Neural progenitor cell (in vitro differentiated cells): ENCODE measurements around the gene ATL2. TPM values are rescaled to one million over a fixed set of nuclear protein-coding genes. Genes with fewer than 3 reads are reported as not detected.

Experiments used
- DNase-seq: peaks from one replicate; pipeline ENCODE4 v3.0.0-alpha.2; 2016; ENCODE audit warnings: low spot score
- H2AFZ ChIP-seq: fragments of 200-600 bp; sonication (generic); replicated peaks from 2 replicates; pipeline ENCODE4 v1.6.1; 2016; ENCODE audit warnings: antibody characterized with exemption
- H3F3A ChIP-seq: fragments of 200-600 bp; sonication (generic); 2 replicates; pipeline ENCODE4 v1.6.1; 2016; ENCODE audit warnings: antibody characterized with exemption, low read depth
- H3K27ac ChIP-seq: fragments of 200-600 bp; sonication (generic); 2 replicates; pipeline ENCODE4 v1.5.1; 2016; ENCODE audit warnings: mild to moderate bottlenecking
- H3K27me3 ChIP-seq: fragments of 200-600 bp; sonication (generic); 2 replicates; pipeline ENCODE4 v1.6.1; 2016; ENCODE audit warnings: mild to moderate bottlenecking, moderate library complexity
- H3K36me3 ChIP-seq: fragments of 200-600 bp; sonication (generic); 2 replicates; pipeline ENCODE4 v1.5.1; 2016
- H3K4me1 ChIP-seq: fragments of 200-600 bp; sonication (generic); 2 replicates; pipeline ENCODE4 v1.6.1; 2016; ENCODE audit warnings: mixed run types
- H3K4me2 ChIP-seq: fragments of 200-600 bp; sonication (generic); 2 replicates; pipeline ENCODE4 v1.6.1; 2016
- H3K4me3 ChIP-seq: fragments of 200-600 bp; sonication (generic); 2 replicates; pipeline ENCODE4 v1.5.1; 2016
- H3K79me2 ChIP-seq: fragments of 200-600 bp; sonication (generic); 2 replicates; pipeline ENCODE4 v1.6.1; 2016; ENCODE audit warnings: low read depth
- H3K9ac ChIP-seq: fragments of 200-600 bp; sonication (generic); 2 replicates; pipeline ENCODE4 v1.6.1; 2016
- H3K9me3 ChIP-seq: fragments of 200-600 bp; sonication (generic); 2 replicates; pipeline ENCODE4 v1.5.1; 2016; ENCODE audit warnings: low read depth
- H4K20me1 ChIP-seq: fragments of 200-600 bp; sonication (generic); 2 replicates; pipeline ENCODE4 v1.6.1; 2016; ENCODE audit warnings: low read depth
- H3K27ac Mint-ChIP-seq: 3 replicates; pipeline ENCODE4 v1.8.0; 2021; ENCODE audit warnings: mixed read lengths
- H3K27me3 Mint-ChIP-seq: 2 replicates; pipeline ENCODE4 v1.8.0; 2022; ENCODE audit warnings: low read depth, mild to moderate bottlenecking, inconsistent platforms, moderate library complexity, mixed read lengths; ENCODE audit not compliant: insufficient read depth
- H3K36me3 Mint-ChIP-seq: 3 replicates; pipeline ENCODE4 v1.8.0; 2021; ENCODE audit warnings: mixed read lengths
- H3K4me1 Mint-ChIP-seq: 3 replicates; pipeline ENCODE4 v1.8.0; 2021; ENCODE audit warnings: mixed read lengths
- H3K4me3 Mint-ChIP-seq: 3 replicates; pipeline ENCODE4 v1.8.0; 2021; ENCODE audit warnings: mild to moderate bottlenecking, moderate library complexity, mixed read lengths
- H3K9me3 Mint-ChIP-seq: 3 replicates; pipeline ENCODE4 v1.8.0; 2020; ENCODE audit warnings: mixed read lengths
- EZH2 ChIP-seq: fragments of 200-600 bp; sonication (generic); IDR thresholded peaks from 2 replicates; pipeline ENCODE4 v1.6.1; 2017; ENCODE audit warnings: antibody characterized with exemption, mild to moderate bottlenecking, moderate library complexity
- EZH2phosphoT487 ChIP-seq: fragments of 200-600 bp; sonication (generic); IDR thresholded peaks from 2 replicates; pipeline ENCODE4 v1.6.1; 2017; ENCODE audit warnings: antibody characterized with exemption
- total RNA-seq: library from RNA; depleted of rRNA; stranded (reverse); fragments of >200 nt; gene quantifications from 2 replicates; pipeline ENCODE4 v1.2.3, GENCODE V29; 2015; ENCODE audit warnings: low replicate concordance
- TF ChIP-seq, protein P1 (sequence below): fragments of 200-600 bp; sonication (generic); IDR thresholded peaks from 2 replicates; pipeline ENCODE4 v1.5.1; 2017; ENCODE audit warnings: antibody characterized with exemption, mild to moderate bottlenecking

The ATL2 gene
- total RNA-seq, 1 donor from 2014 or later: 203 TPM

DNA sequence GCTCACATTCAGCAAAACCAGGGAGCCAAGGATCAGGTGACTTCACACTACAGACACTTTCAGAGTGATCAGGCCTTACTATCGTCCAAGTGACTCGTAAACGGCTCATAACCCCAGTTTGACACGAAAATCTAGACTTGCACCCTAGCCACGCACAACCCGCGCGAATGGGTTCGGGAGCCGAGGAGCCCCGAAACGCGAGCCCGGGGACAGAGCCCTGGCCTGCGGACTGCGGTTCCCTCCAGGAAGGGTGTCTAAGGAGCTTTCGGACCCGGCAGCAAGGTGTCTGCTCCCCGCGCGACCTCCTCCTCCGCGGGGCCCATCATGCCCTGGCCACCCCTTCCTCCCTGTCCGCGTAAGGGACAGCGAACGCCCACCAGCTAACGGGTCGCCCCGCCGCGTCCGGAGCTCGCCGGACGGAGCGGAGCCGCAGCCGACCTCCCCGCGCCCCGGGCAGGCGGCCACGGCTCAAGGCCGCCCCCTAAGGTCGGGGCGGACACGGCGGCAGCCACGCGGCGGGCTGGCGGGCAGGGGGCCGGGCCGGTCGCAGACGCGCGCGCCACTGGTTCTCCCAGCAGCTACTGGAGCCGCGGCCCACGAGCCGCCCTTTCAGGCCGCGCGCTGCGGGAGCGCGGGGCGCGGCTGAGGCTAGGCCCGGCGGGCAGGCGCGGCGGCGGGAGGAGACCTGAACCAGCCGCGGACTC is 575 bp downstream of the ATL2 start:
- H3K79me2 ChIP-seq: peaks cover 51% of the 10 kb centered on the region
- H3K4me3 ChIP-seq: peak overlapping the region; percentile 98
- no peaks in the 10 kb centered on the region for H3K36me3 ChIP-seq
- peaks cover 34% of the 10 kb centered on the region for H3K4me1 Mint-ChIP-seq
- H3K4me3 Mint-ChIP-seq: peak overlapping the region; percentile 98
- peaks cover 24% of the 10 kb centered on the region for H3K4me1 ChIP-seq
- H3K9ac ChIP-seq: peak overlapping the region; percentile 84
- H3K4me2 ChIP-seq: peak overlapping the region; percentile 81
- H3F3A ChIP-seq: peaks cover 9% of the 10 kb centered on the region
- no peak for TF ChIP-seq EZH2phosphoT487
- TF ChIP-seq EZH2: no peak
- TF ChIP-seq, protein P1, sequence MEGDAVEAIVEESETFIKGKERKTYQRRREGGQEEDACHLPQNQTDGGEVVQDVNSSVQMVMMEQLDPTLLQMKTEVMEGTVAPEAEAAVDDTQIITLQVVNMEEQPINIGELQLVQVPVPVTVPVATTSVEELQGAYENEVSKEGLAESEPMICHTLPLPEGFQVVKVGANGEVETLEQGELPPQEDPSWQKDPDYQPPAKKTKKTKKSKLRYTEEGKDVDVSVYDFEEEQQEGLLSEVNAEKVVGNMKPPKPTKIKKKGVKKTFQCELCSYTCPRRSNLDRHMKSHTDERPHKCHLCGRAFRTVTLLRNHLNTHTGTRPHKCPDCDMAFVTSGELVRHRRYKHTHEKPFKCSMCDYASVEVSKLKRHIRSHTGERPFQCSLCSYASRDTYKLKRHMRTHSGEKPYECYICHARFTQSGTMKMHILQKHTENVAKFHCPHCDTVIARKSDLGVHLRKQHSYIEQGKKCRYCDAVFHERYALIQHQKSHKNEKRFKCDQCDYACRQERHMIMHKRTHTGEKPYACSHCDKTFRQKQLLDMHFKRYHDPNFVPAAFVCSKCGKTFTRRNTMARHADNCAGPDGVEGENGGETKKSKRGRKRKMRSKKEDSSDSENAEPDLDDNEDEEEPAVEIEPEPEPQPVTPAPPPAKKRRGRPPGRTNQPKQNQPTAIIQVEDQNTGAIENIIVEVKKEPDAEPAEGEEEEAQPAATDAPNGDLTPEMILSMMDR: peak; percentile 56
- peak; percentile 80 for DNase-seq
- H3K27ac ChIP-seq: peak overlapping the region; percentile 82
- H3K27ac Mint-ChIP-seq: peak overlapping the region; percentile 75
- no peaks in the 10 kb centered on the region for H3K27me3 ChIP-seq
- peaks cover 5% of the 10 kb centered on the region for H3K36me3 Mint-ChIP-seq
- H2AFZ ChIP-seq: peak overlapping the region; percentile 80
- no peaks in the 10 kb centered on the region for H3K27me3 Mint-ChIP-seq
- no peaks in the 10 kb centered on the region for H3K9me3 Mint-ChIP-seq
- no peaks in the 10 kb centered on the region for H3K9me3 ChIP-seq
- H4K20me1 ChIP-seq: peaks cover 51% of the 10 kb centered on the region

DNA sequence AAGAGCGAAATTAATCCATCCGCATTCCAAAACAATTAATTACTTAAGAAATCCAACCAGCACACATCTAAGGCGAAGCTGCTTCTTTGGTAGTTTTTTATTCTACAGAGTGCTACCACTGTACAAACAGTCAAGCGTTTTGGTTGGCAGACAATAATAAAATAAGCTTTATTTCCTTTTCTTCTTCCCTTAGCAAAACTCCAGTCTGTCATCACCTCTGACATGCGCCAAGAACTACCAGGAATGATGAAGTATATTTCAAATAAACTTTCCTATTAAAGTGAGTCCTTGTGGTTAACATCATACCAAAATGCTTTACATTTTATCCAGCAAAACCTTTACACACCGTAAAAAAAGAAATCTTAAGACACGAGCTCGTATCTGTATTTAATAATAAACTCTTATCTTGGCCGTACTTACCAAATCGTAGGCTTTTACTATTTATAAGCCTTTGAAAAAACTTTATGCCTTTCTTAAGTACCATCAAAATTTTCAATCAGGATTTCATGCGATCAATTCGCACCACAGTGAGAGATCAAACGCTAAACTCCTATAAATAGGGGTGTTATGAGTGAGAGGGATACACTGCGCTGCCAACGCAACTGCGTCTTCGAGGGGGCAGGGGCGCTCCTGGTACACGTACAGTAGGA is 1.3 kb downstream of the ATL2 start:
- Mint-ChIP-seq H3K4me1 (peaks cover 34% of the 10 kb centered on the region), H3K27ac (peak overlapping the region; percentile 75), H3K36me3 (peaks cover 6% of the 10 kb centered on the region), H3K4me3 (peak overlapping the region; percentile 98), H3K9me3 (peaks cover 1% of the 10 kb centered on the region), H3K27me3 (no peaks in the 10 kb centered on the region)
- no peak overlapping the region for H3K27ac ChIP-seq
- peaks cover 24% of the 10 kb centered on the region for H3K4me1 ChIP-seq
- no peak for TF ChIP-seq EZH2phosphoT487
- TF ChIP-seq, protein P1: no peak
- no peak for TF ChIP-seq EZH2
- peaks cover 9% of the 10 kb centered on the region for H3F3A ChIP-seq
- H3K4me2 ChIP-seq: peak overlapping the region; percentile 81
- no peaks in the 10 kb centered on the region for H3K36me3 ChIP-seq
- H4K20me1 ChIP-seq: peaks cover 57% of the 10 kb centered on the region
- H3K27me3 ChIP-seq: no peaks in the 10 kb centered on the region
- H3K9me3 ChIP-seq: no peaks in the 10 kb centered on the region
- DNase-seq: peak; percentile 66
- no peak overlapping the region for H2AFZ ChIP-seq
- peak overlapping the region; percentile 84 for H3K9ac ChIP-seq
- peaks cover 58% of the 10 kb centered on the region for H3K79me2 ChIP-seq
- H3K4me3 ChIP-seq: peak overlapping the region; percentile 98

DNA sequence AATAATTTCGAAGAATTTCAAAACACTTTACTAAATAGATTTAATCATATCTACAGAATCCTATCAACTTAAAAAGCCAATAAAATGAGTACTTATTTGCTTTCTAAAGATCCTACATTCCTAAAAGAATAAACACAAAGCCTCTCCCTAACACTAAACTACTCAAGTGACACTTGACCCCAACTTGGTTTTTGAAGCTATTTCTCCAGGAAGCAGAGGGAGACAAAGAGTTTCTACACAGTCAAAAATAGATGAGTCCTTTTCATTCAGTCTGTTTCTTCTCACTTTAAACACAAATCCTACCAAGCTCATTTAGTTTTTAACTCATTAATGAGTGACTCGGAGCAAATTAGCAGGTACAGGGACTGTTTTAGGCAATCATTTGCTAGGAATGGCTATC is 2.1 kb downstream of the ATL2 start:
- Histone ChIP-seq H4K20me1 (peaks cover 61% of the 10 kb centered on the region), H3K4me3 (peak overlapping the region; percentile 98), H3K79me2 (peaks cover 66% of the 10 kb centered on the region), H3K27me3 (no peaks in the 10 kb centered on the region), H2AFZ (no peak overlapping the region), H3K4me2 (peak overlapping the region; percentile 81), H3K27ac (no peak overlapping the region), H3K9me3 (no peaks in the 10 kb centered on the region), H3K36me3 (no peaks in the 10 kb centered on the region), H3F3A (peaks cover 9% of the 10 kb centered on the region), H3K9ac (no peak overlapping the region), H3K4me1 (peaks cover 24% of the 10 kb centered on the region)
- H3K9me3 Mint-ChIP-seq: peaks cover 3% of the 10 kb centered on the region
- DNase-seq: peak; percentile 26
- H3K36me3 Mint-ChIP-seq: peaks cover 8% of the 10 kb centered on the region
- no peaks in the 10 kb centered on the region for H3K27me3 Mint-ChIP-seq
- peak overlapping the region; percentile 28 for H3K27ac Mint-ChIP-seq
- peak overlapping the region; percentile 98 for H3K4me3 Mint-ChIP-seq
- TF ChIP-seq EZH2phosphoT487: no peak
- TF ChIP-seq, protein P1: no peak
- no peak for TF ChIP-seq EZH2
- H3K4me1 Mint-ChIP-seq: peaks cover 32% of the 10 kb centered on the region
